SU-DHL-6 (cell line): ENCODE data around the gene ARL10.

Experiments
- H2AFZ ChIP-seq: fragments of 200-600 bp; sonication (generic); 2 replicates; pipeline ENCODE4 v1.6.1; 2014; ENCODE audit warnings: low read depth, mild to moderate bottlenecking, moderate library complexity, mixed read lengths, antibody characterized with exemption, low read length; ENCODE audit not compliant: severe bottlenecking
- H3F3A ChIP-seq: fragments of 200-600 bp; shearing (Covaris generic); 2 replicates; pipeline ENCODE4 v1.6.0; 2016; ENCODE audit warnings: antibody characterized with exemption, mild to moderate bottlenecking; ENCODE audit not compliant: insufficient read depth
- H3K27ac ChIP-seq: fragments of 200-600 bp; sonication (generic); 2 replicates; pipeline ENCODE4 v1.5.1; 2016; ENCODE audit warnings: low read depth, mild to moderate bottlenecking, low read length, moderate library complexity, mixed read lengths
- H3K27me3 ChIP-seq: fragments of 200-600 bp; sonication (generic), shearing (Covaris generic); 2 replicates; pipeline ENCODE4 v1.6.0; 2014; ENCODE audit warnings: mild to moderate bottlenecking, low read length
- H3K36me3 ChIP-seq: fragments of 200-600 bp; sonication (generic); 2 replicates; pipeline ENCODE4 v1.6.1; 2014; ENCODE audit warnings: mild to moderate bottlenecking, low read length, mixed read lengths
- H3K4me2 ChIP-seq: fragments of 300-600, 200-600 bp; shearing (Covaris generic), sonication (generic); 2 replicates; pipeline ENCODE4 v1.6.0; 2014; ENCODE audit warnings: low read length, low read depth, mild to moderate bottlenecking; ENCODE audit not compliant: poor library complexity, severe bottlenecking
- H3K4me3 ChIP-seq: fragments of 200-600 bp; sonication (generic); 2 replicates; pipeline ENCODE4 v1.5.1; 2014; ENCODE audit warnings: antibody characterized with exemption, low read length, mild to moderate bottlenecking, mixed read lengths; ENCODE audit not compliant: insufficient read depth, poor library complexity, severe bottlenecking
- H3K79me2 ChIP-seq: fragments of 200-600 bp; sonication (generic); 2 replicates; pipeline ENCODE4 v1.6.1; 2014; ENCODE audit warnings: mild to moderate bottlenecking, low read length, moderate library complexity; ENCODE audit not compliant: insufficient read depth
- H3K9ac ChIP-seq: fragments of 200-600 bp; sonication (generic); 2 replicates; pipeline ENCODE4 v1.7.0; 2014; ENCODE audit warnings: mild to moderate bottlenecking, low read length
- H3K9me2 ChIP-seq: fragments of 200-600 bp; sonication (generic); replicated peaks from 2 replicates; pipeline ENCODE4 v1.6.1; 2014; ENCODE audit warnings: low read length; ENCODE audit not compliant: insufficient read depth
- H3K9me3 ChIP-seq: fragments of 200-600 bp; sonication (generic); 2 replicates; pipeline ENCODE4 v1.6.1; 2014; ENCODE audit warnings: low read length, mixed read lengths; ENCODE audit not compliant: insufficient read depth
- H4K20me1 ChIP-seq: fragments of 200-600 bp; sonication (generic); 2 replicates; pipeline ENCODE4 v1.6.1; 2014; ENCODE audit warnings: low read depth, mild to moderate bottlenecking, antibody characterized with exemption, low read length, moderate library complexity, mixed read lengths
- CTCF ChIP-seq: fragments of 200-600 bp; sonication (generic); IDR thresholded peaks from one replicate; pipeline ENCODE4 v1.5.1; 2017; ENCODE audit warnings: antibody characterized with exemption, mild to moderate bottlenecking, low read length, moderate library complexity; ENCODE audit not compliant: insufficient read depth, poor library complexity, severe bottlenecking
- EZH2phosphoT487 ChIP-seq: fragments of 200-600 bp; sonication (generic), shearing (Covaris generic); conservative IDR thresholded peaks from 2 replicates; pipeline ENCODE4 v1.6.1; 2018; ENCODE audit warnings: mild to moderate bottlenecking, antibody characterized with exemption, low read length, moderate library complexity, mixed read lengths

Gene ARL10

GRCh38 chr5:176359658-176360057, 5.6 kb upstream of the ARL10 start:
- Histone ChIP-seq H3K4me3 (no peak overlapping the region), H4K20me1 (no peaks in the 10 kb centered on the region; the same call in 1 of the 2 replicates), H3F3A (peaks cover 13% of the 10 kb centered on the region; the same call in 1 of the 2 replicates), H3K27me3 (no peaks in the 10 kb centered on the region), H3K27ac (no peak overlapping the region), H3K36me3 (no peaks in the 10 kb centered on the region), H3K9me3 (no peaks in the 10 kb centered on the region), H3K9ac (no peak overlapping the region), H3K4me2 (peak overlapping the region; percentile 23), H2AFZ (no peak overlapping the region), H3K9me2 (no peaks in the 10 kb centered on the region), H3K79me2 (peaks cover 44% of the 10 kb centered on the region)
- TF ChIP-seq CTCF, result no peak
- no peak for TF ChIP-seq EZH2phosphoT487

- peaks cover 41% of the 10 kb centered on the region for H3K79me2 ChIP-seq
- no peaks in the 10 kb centered on the region for H3K9me2 ChIP-seq
- peaks cover 13% of the 10 kb centered on the region; the same call in 1 of the 2 replicates for H3F3A ChIP-seq
- peak overlapping the region; percentile 77 for H3K9ac ChIP-seq
- TF ChIP-seq EZH2phosphoT487 (no peak), CTCF (no peak)
- H3K36me3 ChIP-seq, result no peaks in the 10 kb centered on the region
- no peaks in the 10 kb centered on the region; the same call in 1 of the 2 replicates for H4K20me1 ChIP-seq
- no peaks in the 10 kb centered on the region for H3K9me3 ChIP-seq
- H3K4me3 ChIP-seq, result peak overlapping the region; percentile 80
- peak overlapping the region; percentile 92 for H2AFZ ChIP-seq
- no peaks in the 10 kb centered on the region for H3K27me3 ChIP-seq
- peak overlapping the region; percentile 49; the same call in 1 of the 2 replicates for H3K27ac ChIP-seq
- peak overlapping the region; percentile 77 for H3K4me2 ChIP-seq
These were observed 4.3 kb upstream of the ARL10 start for GRCh38 chr5:176360894-176361436.

GRCh38 chr5:176361437-176362232, 3.7 kb upstream of the ARL10 start, which contains the start of gene KIAA1191:
Gene KIAA1191, minus strand, starts transcription at chr5:176361764. Its CDS starts 2,256 bp downstream, at chr5:176359508.
- H3K9me3 ChIP-seq, result no peaks in the 10 kb centered on the region
- H3K4me2 ChIP-seq, result peak within 1 kb of the TSS; percentile 77
- peaks cover 13% of the 10 kb centered on the region; the same call in 1 of the 2 replicates for H3F3A ChIP-seq
- no peaks in the 10 kb centered on the region for H4K20me1 ChIP-seq
- TF ChIP-seq EZH2phosphoT487 (no peak), CTCF (no peak)
- peaks cover 35% of the 10 kb centered on the region for H3K79me2 ChIP-seq
- H3K4me3 ChIP-seq, result peak within 1 kb of the TSS; percentile 80
- no peaks in the 10 kb centered on the region for H3K9me2 ChIP-seq
- no peaks in the 10 kb centered on the region for H3K36me3 ChIP-seq
- peak within 1 kb of the TSS; percentile 92 for H2AFZ ChIP-seq
- H3K27me3 ChIP-seq, result no peaks in the 10 kb centered on the region
- H3K9ac ChIP-seq, result peak within 1 kb of the TSS; percentile 77
- peak within 1 kb of the TSS; percentile 49; the same call in 1 of the 2 replicates for H3K27ac ChIP-seq
